22Rv1 (cell line): ENCODE data around the gene ATG14.

Source experiments
- ZFX ChIP-seq: fragments of 450-650 bp; IDR thresholded peaks from 2 replicates; pipeline ENCODE4 v1.6.1; 2017; ENCODE audit warnings: antibody characterized with exemption, borderline replicate concordance
- TF ChIP-seq, protein P1 (sequence below): fragments of 450-650 bp; IDR thresholded peaks from 2 replicates; pipeline ENCODE4 v1.5.1; 2017; ENCODE audit warnings: mild to moderate bottlenecking

DNA sequence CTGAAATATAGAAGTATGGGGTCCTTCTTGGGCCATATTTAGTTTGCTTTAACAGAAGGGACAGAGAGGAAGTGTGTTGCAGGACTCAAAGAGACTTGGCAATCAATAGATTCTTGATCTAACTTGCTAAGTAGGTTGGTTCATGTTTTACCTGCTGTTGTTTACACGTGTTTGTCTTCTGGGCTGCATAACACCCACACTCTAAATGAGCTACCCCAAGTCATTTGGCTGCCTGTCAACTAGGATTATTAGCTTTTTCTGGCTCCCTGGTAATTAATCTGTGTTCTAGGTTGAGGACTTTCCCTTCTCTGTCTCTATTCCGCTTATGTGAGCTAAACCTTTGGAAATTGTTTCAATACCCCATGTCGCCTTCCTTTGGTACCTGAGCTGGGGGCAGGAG lies 38.9 kb upstream of the ATG14 start:
- TF ChIP-seq, protein P1, sequence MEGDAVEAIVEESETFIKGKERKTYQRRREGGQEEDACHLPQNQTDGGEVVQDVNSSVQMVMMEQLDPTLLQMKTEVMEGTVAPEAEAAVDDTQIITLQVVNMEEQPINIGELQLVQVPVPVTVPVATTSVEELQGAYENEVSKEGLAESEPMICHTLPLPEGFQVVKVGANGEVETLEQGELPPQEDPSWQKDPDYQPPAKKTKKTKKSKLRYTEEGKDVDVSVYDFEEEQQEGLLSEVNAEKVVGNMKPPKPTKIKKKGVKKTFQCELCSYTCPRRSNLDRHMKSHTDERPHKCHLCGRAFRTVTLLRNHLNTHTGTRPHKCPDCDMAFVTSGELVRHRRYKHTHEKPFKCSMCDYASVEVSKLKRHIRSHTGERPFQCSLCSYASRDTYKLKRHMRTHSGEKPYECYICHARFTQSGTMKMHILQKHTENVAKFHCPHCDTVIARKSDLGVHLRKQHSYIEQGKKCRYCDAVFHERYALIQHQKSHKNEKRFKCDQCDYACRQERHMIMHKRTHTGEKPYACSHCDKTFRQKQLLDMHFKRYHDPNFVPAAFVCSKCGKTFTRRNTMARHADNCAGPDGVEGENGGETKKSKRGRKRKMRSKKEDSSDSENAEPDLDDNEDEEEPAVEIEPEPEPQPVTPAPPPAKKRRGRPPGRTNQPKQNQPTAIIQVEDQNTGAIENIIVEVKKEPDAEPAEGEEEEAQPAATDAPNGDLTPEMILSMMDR = no peak
- TF ChIP-seq ZFX = no peak
